HG03575 (cell line): ENCODE measurements around the gene NRBF2.
"Not testable (repeated sequence)": the region's sequence is repeated elsewhere in the genome, so short reads cannot be mapped to it uniquely, and the experiment has no call there.

Experiments used
- ATAC-seq: cut with Tn5 transposase; IDR thresholded peaks from one replicate; pipeline ENCODE4 v1.9.1; 2021; ENCODE audit not compliant: unreplicated experiment, insufficient number of reproducible peaks, low FRiP score; ENCODE audit errors: extremely low read depth

The NRBF2 gene

GRCh38 chr10:63115732-63116383 is 17.3 kb upstream of the NRBF2 start:
- no peak for ATAC-seq

DNA sequence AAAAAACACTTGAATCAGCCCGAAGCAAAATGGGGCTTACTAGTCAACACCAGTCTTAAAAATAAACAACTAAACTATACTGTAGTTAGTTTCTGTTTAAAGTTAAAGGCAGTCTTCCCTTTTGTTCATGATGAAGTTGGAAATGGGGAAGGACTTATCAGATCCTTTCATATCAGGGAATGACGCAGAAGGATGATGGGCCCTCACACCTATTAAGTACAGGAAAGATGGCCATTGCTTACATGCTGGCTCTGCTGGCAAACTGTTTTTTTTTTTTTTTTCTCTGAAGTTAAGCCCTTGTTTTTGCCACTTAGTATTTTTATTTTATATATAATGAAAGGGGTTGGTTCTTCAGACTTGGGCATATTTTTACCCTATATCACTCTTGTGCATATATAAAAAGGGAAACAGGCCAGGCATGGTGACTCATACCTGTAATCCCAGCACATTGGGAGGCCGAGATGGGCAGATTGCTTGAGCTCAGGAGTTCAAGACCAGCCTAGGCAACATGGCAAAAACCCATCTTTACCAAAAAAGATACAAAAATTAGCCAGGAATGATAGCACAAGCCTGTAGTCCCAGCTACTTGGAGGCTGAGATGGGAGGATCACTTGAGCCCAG is 16.6 kb upstream of the NRBF2 start:
- no peak for ATAC-seq

- no peak for ATAC-seq
Measured at GRCh38 chr10:63119041-63119440, 14.1 kb upstream of the NRBF2 start.

- ATAC-seq: no peak
Measured at GRCh38 chr10:63120554-63120953, 12.6 kb upstream of the NRBF2 start.

DNA sequence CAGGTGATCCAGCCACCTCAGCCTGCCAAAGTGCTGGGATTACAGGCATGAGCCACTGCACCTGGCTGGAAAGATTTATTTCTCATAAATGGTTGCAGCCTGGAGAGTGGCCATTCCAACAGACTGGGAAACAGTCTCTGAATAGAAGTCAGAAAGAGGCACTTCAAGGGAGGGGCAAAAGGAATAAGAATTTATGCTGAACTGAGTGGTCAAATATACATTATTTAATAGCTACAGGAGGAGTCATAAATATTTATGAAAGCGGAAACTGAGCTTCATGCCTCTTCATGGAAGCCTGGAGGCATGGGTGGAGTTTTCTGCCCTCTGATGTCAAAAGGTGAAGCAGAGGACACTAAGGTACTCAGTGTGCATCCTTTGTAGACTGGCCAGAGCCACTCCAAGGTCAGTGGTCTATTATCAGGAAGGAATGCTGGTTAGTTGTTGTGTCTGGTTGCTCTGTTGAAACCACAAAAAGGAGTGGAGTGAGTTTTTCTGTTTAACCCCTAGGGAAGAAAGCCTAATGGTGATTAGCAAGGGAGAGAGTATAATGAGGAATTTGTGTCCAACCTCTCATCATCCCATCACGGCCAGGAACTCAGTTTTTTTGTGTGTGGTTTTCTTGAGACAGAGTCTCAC is 9.3 kb upstream of the NRBF2 start:
- ATAC-seq: no peak

DNA sequence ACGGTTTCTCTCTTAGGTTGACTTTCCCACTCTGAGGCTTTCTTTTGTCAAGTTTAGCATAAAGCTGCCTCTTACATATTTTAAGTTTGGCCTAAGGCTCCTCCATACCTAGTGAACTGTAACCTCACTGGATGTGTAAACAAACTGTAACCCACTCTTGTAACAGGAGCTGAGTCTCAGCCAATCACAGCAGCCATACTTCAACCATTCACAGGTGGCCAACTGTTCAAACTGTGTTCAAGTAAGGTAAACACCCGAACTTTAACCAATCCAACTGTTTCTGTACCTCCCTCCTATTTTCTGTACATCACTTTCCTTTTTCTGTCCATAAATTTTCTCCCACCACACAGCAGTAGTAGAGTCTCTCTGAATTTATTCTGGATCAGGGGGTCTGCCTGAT is 7.7 kb upstream of the NRBF2 start:
- ATAC-seq: no peak

DNA sequence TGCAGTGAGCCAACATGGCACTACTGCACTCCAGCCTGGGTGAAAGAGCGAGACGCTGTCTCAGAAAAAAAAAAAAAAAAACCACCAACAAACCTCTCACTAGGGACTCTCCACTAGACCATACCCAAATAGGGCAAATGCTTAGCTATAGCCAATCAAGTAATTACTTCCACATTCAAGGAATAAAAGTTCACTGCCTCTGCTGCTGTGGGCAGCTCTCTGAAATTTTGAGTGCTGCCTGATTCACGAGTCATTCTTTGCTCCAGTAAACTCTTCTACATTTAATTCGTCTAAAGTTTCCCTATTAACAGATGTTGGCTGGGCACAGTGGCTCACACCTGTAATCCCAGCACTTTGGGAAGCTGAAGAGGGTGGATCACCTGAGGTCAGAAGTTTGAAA is 4.7 kb upstream of the NRBF2 start:
- ATAC-seq: no peak

- ATAC-seq: no peak
Measured at GRCh38 chr10:63129888-63130287, 3.2 kb upstream of the NRBF2 start.

GRCh38 chr10:63132651-63133055 is 475 bp upstream of the NRBF2 start:
- ATAC-seq: no peak

DNA sequence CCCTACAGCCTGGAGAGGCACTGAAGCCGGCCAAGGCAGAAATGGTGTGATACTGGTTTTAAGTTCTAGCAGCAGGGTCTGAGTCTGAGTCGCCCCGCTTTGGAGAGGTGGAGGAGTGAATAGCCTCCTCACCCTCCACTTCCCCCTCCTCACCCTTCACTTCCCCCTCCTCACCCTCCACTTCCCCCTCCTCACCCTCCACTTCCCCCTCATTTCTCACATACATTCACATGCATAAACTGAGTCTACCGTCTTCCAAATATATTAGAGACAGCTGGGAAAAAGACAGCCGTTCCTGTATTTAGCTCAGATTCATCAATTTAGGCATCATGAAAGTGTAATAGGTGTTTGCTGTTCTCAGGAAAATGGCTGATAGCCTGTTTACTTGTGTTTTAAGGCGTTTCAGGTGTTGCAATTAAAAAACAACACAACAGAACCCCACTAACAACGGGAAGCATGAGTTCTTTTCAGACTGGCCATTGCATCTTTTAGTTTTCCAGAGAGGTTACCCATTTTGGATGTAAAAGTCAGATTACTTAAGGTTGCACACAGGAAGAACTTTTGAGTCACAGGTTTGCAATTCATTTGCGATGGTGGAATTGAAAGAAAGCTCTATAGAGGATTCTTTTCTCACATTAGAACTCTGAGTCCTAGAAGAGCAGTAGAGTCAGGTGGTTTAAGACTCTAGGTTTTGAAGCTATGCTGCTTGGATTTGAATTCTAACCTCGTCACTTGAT is 861 bp downstream of the NRBF2 start:
- ATAC-seq: no peak

DNA sequence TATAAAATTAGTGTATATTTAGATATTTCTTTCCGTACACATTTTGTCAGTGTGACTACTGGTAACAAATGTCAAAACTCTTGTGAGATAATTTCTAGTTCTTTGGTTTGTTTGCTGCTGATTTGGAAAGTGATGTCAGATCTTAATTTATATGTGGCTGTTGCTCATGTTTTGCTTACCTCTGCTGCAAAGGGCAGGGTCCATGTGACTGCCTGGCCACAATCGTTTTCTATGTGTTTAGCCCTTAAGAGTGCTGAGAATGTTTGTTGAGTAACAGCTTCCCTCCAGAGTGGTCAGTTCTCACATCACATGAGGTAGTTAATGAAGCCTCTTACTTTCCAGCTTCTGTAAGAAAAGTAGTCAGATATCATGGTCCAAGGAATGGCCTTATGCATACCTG is 4.2 kb downstream of the NRBF2 start:
- no peak for ATAC-seq

DNA sequence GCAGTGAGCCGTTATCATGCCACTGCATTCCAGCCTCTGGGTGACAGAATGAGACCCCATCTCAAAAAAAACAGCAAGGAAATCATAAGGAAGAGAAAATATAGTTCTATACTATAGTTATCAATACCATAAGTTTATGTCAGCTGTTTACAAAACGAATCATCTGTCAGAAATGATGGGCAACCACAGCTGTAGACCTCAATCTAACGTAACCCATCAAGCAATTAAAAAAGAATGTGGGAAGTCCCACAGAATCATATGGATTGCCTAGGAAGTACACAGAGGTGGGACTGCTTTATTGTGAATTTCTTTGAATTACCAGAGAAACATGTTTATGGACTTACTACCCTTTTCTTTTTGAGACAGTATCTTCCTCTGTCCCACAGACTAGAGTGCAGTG is 6.9 kb downstream of the NRBF2 start:
- ATAC-seq: no peak

DNA sequence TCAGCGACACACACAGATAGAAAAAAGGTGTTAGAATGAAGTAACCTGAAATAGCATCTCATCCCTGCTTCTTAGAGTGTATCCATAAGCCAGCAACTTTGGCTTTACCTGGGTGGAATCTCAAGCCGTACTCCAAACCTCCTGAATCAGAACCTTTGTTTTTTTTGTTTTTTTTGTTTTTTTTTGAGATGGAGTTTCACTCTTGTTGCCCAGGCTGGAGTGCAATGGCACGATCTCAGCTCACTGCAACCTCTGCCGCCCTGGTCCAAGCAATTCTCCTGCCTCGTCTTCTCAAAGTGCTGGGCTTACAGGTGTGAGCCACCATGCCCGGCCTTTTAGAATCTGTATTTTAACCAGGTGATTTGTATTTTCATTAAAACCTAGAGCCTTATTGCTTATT is 9.0 kb downstream of the NRBF2 start:
- no peak for ATAC-seq

- ATAC-seq: no peak
Measured at GRCh38 chr10:63143987-63144386, 10.9 kb downstream of the NRBF2 start.

DNA sequence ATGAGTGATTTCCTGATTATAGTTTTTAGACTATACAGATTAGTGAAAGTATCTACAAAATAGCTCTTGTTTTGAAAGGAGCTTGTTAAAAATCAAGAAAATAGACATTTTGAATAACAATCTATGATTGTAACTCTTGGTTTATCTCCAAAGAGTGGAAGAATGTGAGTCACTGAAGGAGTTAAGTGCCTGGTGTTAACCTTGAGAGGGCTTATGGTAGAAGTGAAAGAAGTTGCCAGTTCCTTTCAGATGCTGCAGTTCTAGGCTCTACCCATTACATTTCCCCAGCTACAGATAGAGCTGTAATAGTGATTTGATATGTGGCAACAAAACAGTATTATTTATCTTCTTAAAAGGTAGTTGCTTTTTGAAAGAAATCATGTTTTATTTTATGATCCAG is 12.7 kb downstream of the NRBF2 start:
- no peak for ATAC-seq

GRCh38 chr10:63146503-63146902 is 13.4 kb downstream of the NRBF2 start:
- no peak for ATAC-seq

DNA sequence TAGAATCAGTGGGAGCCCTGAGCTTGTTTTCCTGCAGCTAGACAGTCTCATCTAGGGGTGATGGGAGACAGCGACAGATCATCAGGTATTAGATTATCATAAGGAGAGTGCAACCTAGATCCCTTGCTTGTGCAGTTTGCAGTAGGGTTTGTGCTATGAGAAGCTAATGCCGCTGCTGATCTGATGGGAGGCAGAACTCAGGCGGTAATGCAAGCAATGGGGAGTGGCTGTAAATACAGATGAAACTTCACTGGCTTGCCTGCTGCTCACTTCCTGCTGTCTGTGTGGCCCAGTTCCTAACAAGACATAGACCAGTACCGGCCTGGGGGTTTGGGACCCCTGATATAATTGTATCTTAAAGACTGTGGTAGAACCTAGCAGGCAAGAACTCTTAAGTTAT is 17.6 kb downstream of the NRBF2 start:
- no peak for ATAC-seq

GRCh38 chr10:63153868-63154545 is 20.9 kb downstream of the NRBF2 start:
- not testable (repeated sequence) for ATAC-seq

- ATAC-seq: no peak
Measured at GRCh38 chr10:63154546-63155387, 21.6 kb downstream of the NRBF2 start.
